GM12878 (cell line): Measurements from ENCODE around the gene EFCAB13. TPM values are rescaled to one million over a fixed set of nuclear protein-coding genes. Genes with fewer than 3 reads are reported as not detected.

Experiments
- ATAC-seq: fragments of 200-7000 bp; cut with Tn5 transposase; 3 replicates; pipeline ENCODE4 v1.9.1; 2020; ENCODE audit warnings: mild to moderate bottlenecking, moderate library complexity
- BruUV-seq: library from RNA; stranded (reverse); fragments of 400-500 nt; replicated peaks from 2 replicates; lab custom pipeline; 2021; lab: Mats Ljungman, UMichigan
- CTCF ChIA-PET: fragments of 300-600 bp; sonication (Branson Sonifier 250); formaldehyde crosslinking; extraction: SDS; loops from one replicate; lab custom pipeline; 2021; ENCODE audit warnings: inconsistent platforms; lab: Yijun Ruan, JAX
- POLR2A ChIA-PET: fragments of 350-600 bp; formaldehyde crosslinking; extraction: SDS; loops from one replicate; lab custom pipeline; 2021; ENCODE audit warnings: inconsistent platforms; lab: Charles Lee
- RAD21 ChIA-PET: fragments of 300-600 bp; sonication (Branson Sonifier 250); formaldehyde crosslinking; loops from one replicate; lab custom pipeline; 2023; ENCODE audit warnings: antibody characterized with exemption; ENCODE audit not compliant: unreplicated experiment; lab: Charles Lee
- SMC1A ChIA-PET: fragments of 300-600 bp; sonication (Branson Sonifier 250); formaldehyde crosslinking; loops from one replicate; lab custom pipeline; 2023; ENCODE audit not compliant: unreplicated experiment, uncharacterized antibody; lab: Charles Lee
- DNase-seq: peaks from one replicate; pipeline ENCODE4 v3.0.0-alpha.2; 2011; ENCODE audit warnings: low read depth, low spot score
- FAIRE-seq: peaks from 3 replicates; lab custom pipeline; 2011; peaks lifted over from hg19 to GRCh38; lab: Jason Lieb, UNC
- H2AFZ ChIP-seq: 2 replicates; pipeline ENCODE4 v1.6.0; 2011; ENCODE audit warnings: low read depth, low read length, control low read depth; ENCODE audit not compliant: control insufficient read depth
- H3K27ac ChIP-seq: 2 replicates; pipeline ENCODE4 v1.5.1; 2011; ENCODE audit warnings: control low read depth; ENCODE audit not compliant: control insufficient read depth, insufficient read depth
- H3K27me3 ChIP-seq, 2 experiments: replicated peaks in 1 of 2; 2 replicates each; pipeline versions ENCODE4 v1.6.0 to v1.6.1; 2011; ENCODE audit warnings: low read length in 1 of 2; ENCODE audit not compliant: control insufficient read depth in 2 of 2, insufficient read depth in 2 of 2
- H3K36me3 ChIP-seq, 2 experiments: 2 replicates each; pipeline ENCODE4 v1.5.1; 2011; ENCODE audit warnings: low read length in 1 of 2; ENCODE audit not compliant: control insufficient read depth in 2 of 2, insufficient read depth in 2 of 2
- H3K4me1 ChIP-seq: 2 replicates; pipeline ENCODE4 v1.6.1; 2011; ENCODE audit warnings: mild to moderate bottlenecking, low read length, moderate library complexity, mixed read lengths; ENCODE audit not compliant: control insufficient read depth, insufficient read depth
- H3K4me2 ChIP-seq: 2 replicates; pipeline ENCODE4 v1.6.0; 2011; ENCODE audit warnings: control low read depth; ENCODE audit not compliant: control insufficient read depth, insufficient read depth
- H3K4me3 ChIP-seq: fragments of 200-600 bp; sonication (generic); 2 replicates; pipeline ENCODE4 v1.5.1; 2016
- H3K79me2 ChIP-seq: 2 replicates; pipeline ENCODE4 v1.6.0; 2011; ENCODE audit warnings: low read length; ENCODE audit not compliant: control insufficient read depth, insufficient read depth
- H3K9ac ChIP-seq: 2 replicates; pipeline ENCODE4 v1.8.0; 2011; ENCODE audit warnings: low read length, control low read depth, mixed read lengths; ENCODE audit not compliant: control insufficient read depth, insufficient read depth
- H3K9me3 ChIP-seq: replicated peaks from 3 replicates; pipeline ENCODE4 v1.5.1; 2011; ENCODE audit warnings: mild to moderate bottlenecking, low read length; ENCODE audit not compliant: control insufficient read depth, insufficient read depth
- H4K20me1 ChIP-seq: 2 replicates; pipeline ENCODE4 v1.6.0; 2011; ENCODE audit not compliant: control insufficient read depth, insufficient read depth
- IKZF2 ChIP-seq, 2 experiments: fragments of 450-650 bp; IDR thresholded peaks; 2 replicates each; pipeline ENCODE4 v1.6.1; 2017; ENCODE audit warnings: mild to moderate bottlenecking in 2 of 2, moderate library complexity in 2 of 2
- JUND ChIP-seq: IDR thresholded peaks from 2 replicates; pipeline ENCODE4 v1.6.1; 2012; ENCODE audit warnings: low read depth, mild to moderate bottlenecking, low read length, improper control_type of control experiment, moderate library complexity
- KAT2A ChIP-seq: conservative IDR thresholded peaks from 2 replicates; pipeline ENCODE4 v1.6.1; 2011; ENCODE audit warnings: low read depth, low read length; ENCODE audit not compliant: control insufficient read depth
- NR2C2 ChIP-seq: IDR thresholded peaks from 2 replicates; pipeline ENCODE4 v1.6.1; 2011; ENCODE audit warnings: borderline replicate concordance, low read depth; ENCODE audit not compliant: control insufficient read depth, insufficient read length
- RB1 ChIP-seq: fragments of 450-650 bp; formaldehyde crosslinking; IDR thresholded peaks from 2 replicates; pipeline ENCODE4 v1.6.1; 2017; ENCODE audit warnings: mild to moderate bottlenecking, borderline replicate concordance
- RUNX3 ChIP-seq: IDR thresholded peaks from 2 replicates; pipeline ENCODE4 v1.6.1; 2012; ENCODE audit warnings: low read length, inconsistent platforms
- SIN3A ChIP-seq: IDR thresholded peaks from 2 replicates; pipeline ENCODE4 v1.6.1; 2012; ENCODE audit warnings: low read depth, low read length, improper control_type of control experiment
- TCF12 ChIP-seq: IDR thresholded peaks from 2 replicates; pipeline ENCODE4 v1.6.1; 2011; ENCODE audit warnings: low read depth, mild to moderate bottlenecking, low read length
- WGBS: methylation state at CpG from one replicate; pipeline ENCODE4 v1.1.6; 2016; ENCODE audit warnings: low lambda C conversion rate; ENCODE audit not compliant: insufficient replicate concordance, insufficient coverage; ENCODE audit errors: missing lambda C conversion rate; 5-methylcytosine and 5-hydroxymethylcytosine counted together
- in situ Hi-C: fragments of 300-500 bp; cut with MboI; formaldehyde crosslinking; loops from 9 replicates; pipeline ENCODE4 v1.14.3; 2018; ENCODE audit warnings: mixed read lengths
- intact Hi-C: fragments of 100-400 bp; cut with micrococcal nuclease; formaldehyde crosslinking; loops from one replicate; pipeline ENCODE4 v1.14.2; 2022; ENCODE audit not compliant: unreplicated experiment
- polyA plus RNA-seq, 11 experiments: library from polyadenylated mRNA; depleted of rRNA in 4 of 11; unstranded in 6 of 11; stranded (reverse) in 5 of 11; fragments of >200 nt; fragmentation: Nextera tagmentation in 4 of 11; fragmentation: Illumina TruSeq in 1 of 11; extraction: Ambion mirVana in 4 of 11; extraction: Trizol in 1 of 11; gene quantifications; 1 replicate in 1 of 11; 2 replicates in 10 of 11; pipeline versions ENCODE4 v1.2.1 to v1.2.3, GENCODE V29; 2011 to 2016; ENCODE audit warnings: inconsistent platforms in 2 of 11, missing spikeins in 2 of 11, low read depth in 1 of 11
- total RNA-seq, 4 experiments: library from RNA; depleted of rRNA in 3 of 4; stranded (reverse); fragments of >200 nt in 3 of 4; fragmentation: Illumina TruSeq in 1 of 4; extraction: Trizol in 1 of 4; gene quantifications; 2 replicates each; pipeline versions ENCODE4 v1.2.1 to v1.2.3, GENCODE V29; 2013 to 2021
- TF ChIP-seq, protein P1 (sequence below): fragments of 450-650 bp; formaldehyde crosslinking; IDR thresholded peaks from 2 replicates; pipeline ENCODE4 v1.4.0; 2022; ENCODE audit warnings: mild to moderate bottlenecking, moderate library complexity
- TF ChIP-seq, protein P2 (sequence below): fragments of 450-650 bp; formaldehyde crosslinking; IDR thresholded peaks from 2 replicates; pipeline ENCODE4 v1.5.0; 2022; ENCODE audit warnings: mild to moderate bottlenecking, missing genetic modification characterization

EFCAB13 gene
- total and polyA plus RNA-seq, 10 of the 15 experiments (the other 5 are each of a cell fraction or from before 2014, with no cell fraction given) = 0.90 to 8.7 (median 5.0) TPM

DNA sequence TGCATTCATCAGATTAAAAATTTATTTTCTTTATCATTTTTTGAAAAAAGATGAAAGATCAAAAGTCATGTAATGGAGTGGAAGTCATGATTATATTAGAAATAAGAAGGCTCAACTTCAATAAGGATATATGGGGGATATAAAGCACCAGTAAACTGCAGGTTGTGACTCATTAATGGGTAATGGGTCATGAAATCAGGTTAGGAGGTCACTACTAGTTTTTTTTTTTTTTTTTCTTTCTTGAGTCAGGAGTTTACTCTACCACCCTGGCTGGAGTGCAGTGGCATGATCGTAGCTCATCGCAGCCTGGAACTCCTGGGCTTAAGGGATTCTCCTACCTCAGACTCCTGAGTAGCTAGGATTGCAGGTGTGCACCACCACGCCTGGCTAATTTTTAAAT is 14.3 kb downstream of the EFCAB13 start:
- SMC1A ChIA-PET = interaction anchor here (0.6 to 1.0 kb wide), 2 partner anchors 281 to 395 kb away, joined by 3 read pairs; no protein-coding TSS in a partner anchor
- RAD21 ChIA-PET = interaction anchor here (0.6 kb wide), 1 partner anchor 1053 kb away, joined by 3 read pairs; no protein-coding TSS in a partner anchor
- Histone ChIP-seq H3K4me2 (no peak overlapping the region), H3K4me1 (no peaks in the 10 kb centered on the region), H3K36me3 (no peaks in the 10 kb centered on the region), H3K9me3 (no peaks in the 10 kb centered on the region), H2AFZ (no peak overlapping the region), H3K4me3 (no peak overlapping the region), H3K27me3 (no peaks in the 10 kb centered on the region), H3K9ac (no peak overlapping the region), H3K27ac (no peak overlapping the region), H3K79me2 (no peaks in the 10 kb centered on the region), H4K20me1 (no peaks in the 10 kb centered on the region)
- no peak for FAIRE-seq
- in situ Hi-C loops = no loop called here
- TF ChIP-seq TCF12 (no peak), KAT2A (no peak), JUND (no peak), RUNX3 (no peak), SIN3A (no peak), RB1 (no peak), NR2C2 (no peak), IKZF2 (IDR thresholded peaks at IDR 0.05) (no peak)
- TF ChIP-seq, protein P1, sequence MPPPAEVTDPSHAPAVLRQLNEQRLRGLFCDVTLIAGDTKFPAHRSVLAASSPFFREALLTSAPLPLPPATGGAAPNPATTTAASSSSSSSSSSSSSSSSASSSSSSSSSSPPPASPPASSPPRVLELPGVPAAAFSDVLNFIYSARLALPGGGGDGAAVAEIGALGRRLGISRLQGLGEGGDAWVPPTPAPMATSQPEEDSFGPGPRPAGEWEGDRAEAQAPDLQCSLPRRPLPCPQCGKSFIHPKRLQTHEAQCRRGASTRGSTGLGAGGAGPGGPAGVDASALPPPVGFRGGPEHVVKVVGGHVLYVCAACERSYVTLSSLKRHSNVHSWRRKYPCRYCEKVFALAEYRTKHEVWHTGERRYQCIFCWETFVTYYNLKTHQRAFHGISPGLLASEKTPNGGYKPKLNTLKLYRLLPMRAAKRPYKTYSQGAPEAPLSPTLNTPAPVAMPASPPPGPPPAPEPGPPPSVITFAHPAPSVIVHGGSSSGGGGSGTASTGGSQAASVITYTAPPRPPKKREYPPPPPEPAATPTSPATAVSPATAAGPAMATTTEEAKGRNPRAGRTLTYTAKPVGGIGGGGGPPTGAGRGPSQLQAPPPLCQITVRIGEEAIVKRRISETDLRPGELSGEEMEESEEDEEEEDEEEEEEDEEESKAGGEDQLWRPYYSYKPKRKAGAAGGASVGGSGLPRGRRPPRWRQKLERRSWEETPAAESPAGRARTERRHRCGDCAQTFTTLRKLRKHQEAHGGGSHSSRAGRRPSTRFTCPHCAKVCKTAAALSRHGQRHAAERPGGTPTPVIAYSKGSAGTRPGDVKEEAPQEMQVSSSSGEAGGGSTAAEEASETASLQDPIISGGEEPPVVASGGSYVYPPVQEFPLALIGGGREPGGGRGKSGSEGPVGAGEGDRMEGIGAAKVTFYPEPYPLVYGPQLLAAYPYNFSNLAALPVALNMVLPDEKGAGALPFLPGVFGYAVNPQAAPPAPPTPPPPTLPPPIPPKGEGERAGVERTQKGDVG = no peak
- TF ChIP-seq, protein P2, sequence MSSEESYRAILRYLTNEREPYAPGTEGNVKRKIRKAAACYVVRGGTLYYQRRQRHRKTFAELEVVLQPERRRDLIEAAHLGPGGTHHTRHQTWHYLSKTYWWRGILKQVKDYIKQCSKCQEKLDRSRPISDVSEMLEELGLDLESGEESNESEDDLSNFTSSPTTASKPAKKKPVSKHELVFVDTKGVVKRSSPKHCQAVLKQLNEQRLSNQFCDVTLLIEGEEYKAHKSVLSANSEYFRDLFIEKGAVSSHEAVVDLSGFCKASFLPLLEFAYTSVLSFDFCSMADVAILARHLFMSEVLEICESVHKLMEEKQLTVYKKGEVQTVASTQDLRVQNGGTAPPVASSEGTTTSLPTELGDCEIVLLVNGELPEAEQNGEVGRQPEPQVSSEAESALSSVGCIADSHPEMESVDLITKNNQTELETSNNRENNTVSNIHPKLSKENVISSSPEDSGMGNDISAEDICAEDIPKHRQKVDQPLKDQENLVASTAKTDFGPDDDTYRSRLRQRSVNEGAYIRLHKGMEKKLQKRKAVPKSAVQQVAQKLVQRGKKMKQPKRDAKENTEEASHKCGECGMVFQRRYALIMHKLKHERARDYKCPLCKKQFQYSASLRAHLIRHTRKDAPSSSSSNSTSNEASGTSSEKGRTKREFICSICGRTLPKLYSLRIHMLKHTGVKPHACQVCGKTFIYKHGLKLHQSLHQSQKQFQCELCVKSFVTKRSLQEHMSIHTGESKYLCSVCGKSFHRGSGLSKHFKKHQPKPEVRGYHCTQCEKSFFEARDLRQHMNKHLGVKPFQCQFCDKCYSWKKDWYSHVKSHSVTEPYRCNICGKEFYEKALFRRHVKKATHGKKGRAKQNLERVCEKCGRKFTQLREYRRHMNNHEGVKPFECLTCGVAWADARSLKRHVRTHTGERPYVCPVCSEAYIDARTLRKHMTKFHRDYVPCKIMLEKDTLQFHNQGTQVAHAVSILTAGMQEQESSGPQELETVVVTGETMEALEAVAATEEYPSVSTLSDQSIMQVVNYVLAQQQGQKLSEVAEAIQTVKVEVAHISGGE (CRISPR knock-in tag) = no peak
- WGBS = 89% methylated on average over 3 of the region's 3 CpGs
- POLR2A ChIA-PET = interaction anchor here (0.7 kb wide), 1 partner anchor 587 kb away, joined by 7 read pairs; no protein-coding TSS in a partner anchor
- intact Hi-C loops = no loop called here
- BruUV-seq = no TSS peak
- CTCF ChIA-PET = no interaction called here
- no peak for DNase-seq
- no peak for ATAC-seq
